Lower leg skin (tissue), 4 donors: ENCODE measurements around the gene LGALS7. TPM values are rescaled to one million over a fixed set of nuclear protein-coding genes. Genes with fewer than 3 reads are reported as not detected.

ENCODE experiments used
- DNase-seq, 2 donors: peaks; one replicate each; pipeline ENCODE4 v3.0.0-alpha.2; 2019; ENCODE audit warnings: low spot score in 2 of 2
- H3K4me3 ChIP-seq: fragments of 200-600 bp; sonication (generic); 2 replicates; pipeline ENCODE4 v1.5.1; 2017; ENCODE audit warnings: mild to moderate bottlenecking, low read depth; ENCODE audit not compliant: poor library complexity, severe bottlenecking
- CTCF ChIP-seq, 3 donors: fragments of 450-650 bp; IDR thresholded peaks; one replicate each; pipeline ENCODE4 v1.5.1; 2016; ENCODE audit warnings: antibody characterized with exemption in 3 of 3, mild to moderate bottlenecking in 3 of 3, moderate library complexity in 2 of 3
- POLR2A ChIP-seq, 2 donors: fragments of 450-650 bp; IDR thresholded peaks; one replicate each; pipeline ENCODE4 v1.6.1; 2016 to 2017; ENCODE audit warnings: antibody characterized with exemption in 2 of 2, mild to moderate bottlenecking in 1 of 2, moderate library complexity in 1 of 2
- WGBS, 2 donors: methylation state at CpG; one replicate each; pipeline ENCODE4 v1.1.5; 2018; 5-methylcytosine and 5-hydroxymethylcytosine counted together
- intact Hi-C: fragments of 100-400 bp; cut with DNase I; formaldehyde crosslinking; loops from one replicate; pipeline ENCODE4 v1.15.0; 2023; ENCODE audit warnings: low total_unique reads
- total RNA-seq, 4 donors: library from RNA; depleted of rRNA; stranded (reverse); fragments of >200 nt; gene quantifications; one replicate each; pipeline ENCODE4 v1.1.0, GENCODE V29; 2016

LGALS7 gene
- total RNA-seq, 4 donors from 2014 or later = 36.0 to 1,062 (median 348) TPM

- DNase-seq = no peak
- WGBS, 2 donors = 93 to 94% methylated on average over 9 to 15 of the region's 15 CpGs
- intact Hi-C loops = no loop called here
- H3K4me3 ChIP-seq = no peak overlapping the region
- TF ChIP-seq POLR2A (IDR thresholded peaks at IDR 0.05) = no peak
- no peak for TF ChIP-seq CTCF (IDR thresholded peaks at IDR 0.05)
Observed at GRCh38 chr19:38741670-38742069, 31.6 kb downstream of the LGALS7 start.

GRCh38 chr19:38740932-38741331, 32.4 kb downstream of the LGALS7 start:
- TF ChIP-seq POLR2A (IDR thresholded peaks at IDR 0.05) = no peak
- TF ChIP-seq CTCF (IDR thresholded peaks at IDR 0.05) = no peak
- 92 to 93% methylated on average over 2 of the region's 2 CpGs for WGBS, 2 donors
- H3K4me3 ChIP-seq = no peak overlapping the region
- intact Hi-C loops = no loop called here
- DNase-seq = no peak

GRCh38 chr19:38740257-38740592, 33.1 kb downstream of the LGALS7 start:
- no peak for DNase-seq
- WGBS, 2 donors = 54 to 60% methylated on average over 9 of the region's 9 CpGs
- intact Hi-C loops = no loop called here
- TF ChIP-seq CTCF (IDR thresholded peaks at IDR 0.05) = no peak
- no peak for TF ChIP-seq POLR2A (IDR thresholded peaks at IDR 0.05)
- H3K4me3 ChIP-seq = no peak overlapping the region

GRCh38 chr19:38739440-38740256, 33.7 kb downstream of the LGALS7 start:
- intact Hi-C loops = no loop called here
- H3K4me3 ChIP-seq = no peak overlapping the region
- 54 to 67% methylated on average over 16 of the region's 16 CpGs for WGBS, 2 donors
- DNase-seq = no peak
- no peak for TF ChIP-seq CTCF (IDR thresholded peaks at IDR 0.05)
- TF ChIP-seq POLR2A (IDR thresholded peaks at IDR 0.05) = no peak

- 94 to 95% methylated on average over 21 of the region's 21 CpGs for WGBS, 2 donors
- no peak overlapping the region for H3K4me3 ChIP-seq
- intact Hi-C loops = no loop called here
- TF ChIP-seq CTCF (IDR thresholded peaks at IDR 0.05) (no peak), POLR2A (IDR thresholded peaks at IDR 0.05) (no peak)
- no peak for DNase-seq
Observed at GRCh38 chr19:38737921-38738737, 35.2 kb downstream of the LGALS7 start.
